Immature natural killer cell (primary cell): Measurements from ENCODE around the gene WDR38. TPM values are rescaled to one million over a fixed set of nuclear protein-coding genes. Genes with fewer than 3 reads are reported as not detected.
"Not testable (repeated sequence)": the region's sequence is repeated elsewhere in the genome, so short reads cannot be mapped to it uniquely, and the experiment has no call there.

ENCODE experiments used
- DNase-seq, 3 donors: peaks; one replicate each; pipeline ENCODE4 v3.0.0; 2022; ENCODE audit warnings: mixed read lengths in 1 of 3
- H3K27ac Mint-ChIP-seq, 6 donors: one replicate each; pipeline ENCODE4 v1.8.0; 2020; ENCODE audit warnings: mixed read lengths in 6 of 6, mild to moderate bottlenecking in 5 of 6, inconsistent platforms in 4 of 6, moderate library complexity in 3 of 6
- H3K27me3 Mint-ChIP-seq, 3 donors: one replicate each; pipeline ENCODE4 v1.8.0; 2020 to 2021; ENCODE audit warnings: low read depth in 3 of 3, mild to moderate bottlenecking in 3 of 3, mixed read lengths in 3 of 3, moderate library complexity in 3 of 3, inconsistent platforms in 1 of 3
- H3K36me3 Mint-ChIP-seq, 3 donors: one replicate each; pipeline ENCODE4 v1.8.0; 2020; ENCODE audit warnings: mixed read lengths in 3 of 3, inconsistent platforms in 2 of 3, mild to moderate bottlenecking in 2 of 3
- H3K4me1 Mint-ChIP-seq, 2 donors: one replicate each; pipeline ENCODE4 v1.8.0; 2020; ENCODE audit warnings: inconsistent platforms in 2 of 2, mild to moderate bottlenecking in 2 of 2, mixed read lengths in 2 of 2, moderate library complexity in 1 of 2
- H3K4me3 Mint-ChIP-seq, 5 donors: one replicate each; pipeline ENCODE4 v1.8.0; 2020; ENCODE audit warnings: mild to moderate bottlenecking in 5 of 5, mixed read lengths in 5 of 5, inconsistent platforms in 3 of 5, moderate library complexity in 3 of 5
- H3K9me3 Mint-ChIP-seq, 6 donors: one replicate each; pipeline ENCODE4 v1.8.0; 2020; ENCODE audit warnings: mild to moderate bottlenecking in 6 of 6, mixed read lengths in 6 of 6, inconsistent platforms in 4 of 6, moderate library complexity in 3 of 6
- polyA plus RNA-seq, 3 donors: library from polyadenylated mRNA; unstranded; fragments of 300-500 nt; fragmentation: Illumina TruSeq; gene quantifications; one replicate each; pipeline ENCODE4 v1.2.3, GENCODE V29; 2021

The WDR38 gene
- polyA plus RNA-seq, 3 donors from 2014 or later = not detected

GRCh38 chr9:124818431-124819281 lies 34.6 kb upstream of the WDR38 start:
- Mint-ChIP-seq H3K27ac (no peak overlapping the region), H3K9me3 (no peaks in the 10 kb centered on the region), H3K36me3 (no peaks in the 10 kb centered on the region), H3K27me3 (peaks cover 2 to 3% (median 2%) of the 10 kb centered on the region in 3 donors), H3K4me1 (no peaks in the 10 kb centered on the region), H3K4me3 (no peak overlapping the region)
- no peak for DNase-seq

- Mint-ChIP-seq H3K9me3 (no peaks in the 10 kb centered on the region), H3K4me1 (no peaks in the 10 kb centered on the region), H3K36me3 (no peaks in the 10 kb centered on the region), H3K4me3 (no peak overlapping the region), H3K27me3 (peaks cover 0 to 2% (median 0%) of the 10 kb centered on the region in 3 donors), H3K27ac (no peak overlapping the region)
- no peak for DNase-seq
These were observed 32.3 kb upstream of the WDR38 start for GRCh38 chr9:124820698-124821623.

GRCh38 chr9:124828489-124829333 lies 24.5 kb upstream of the WDR38 start:
- Mint-ChIP-seq H3K27ac (no peak overlapping the region), H3K9me3 (no peaks in the 10 kb centered on the region), H3K4me1 (no peaks in the 10 kb centered on the region), H3K36me3 (no peaks in the 10 kb centered on the region), H3K27me3 (peaks cover 0 to 2% (median 0%) of the 10 kb centered on the region in 3 donors), H3K4me3 (no peak overlapping the region)
- no peak for DNase-seq

- Mint-ChIP-seq H3K27ac (no peak overlapping the region), H3K4me3 (no peak overlapping the region), H3K4me1 (no peaks in the 10 kb centered on the region), H3K27me3 (peaks cover 0 to 2% (median 2%) of the 10 kb centered on the region in 3 donors), H3K9me3 (no peaks in the 10 kb centered on the region), H3K36me3 (no peaks in the 10 kb centered on the region)
- DNase-seq = no peak
These were observed 24.0 kb upstream of the WDR38 start for GRCh38 chr9:124829334-124829669.

GRCh38 chr9:124830593-124830992 lies 22.7 kb upstream of the WDR38 start:
- Mint-ChIP-seq H3K36me3 (no peaks in the 10 kb centered on the region), H3K27me3 (peaks cover 0 to 4% (median 2%) of the 10 kb centered on the region in 3 donors), H3K27ac (no peak overlapping the region), H3K9me3 (no peaks in the 10 kb centered on the region), H3K4me3 (no peak overlapping the region), H3K4me1 (no peaks in the 10 kb centered on the region)
- DNase-seq = no peak

GRCh38 chr9:124831642-124832364 lies 21.5 kb upstream of the WDR38 start:
- Mint-ChIP-seq H3K4me1 (no peaks in the 10 kb centered on the region), H3K27me3 (peaks cover 0 to 4% (median 3%) of the 10 kb centered on the region in 3 donors), H3K36me3 (no peaks in the 10 kb centered on the region), H3K4me3 (no peak overlapping the region), H3K27ac (no peak overlapping the region), H3K9me3 (peaks cover 0 to 2% (median 0%) of the 10 kb centered on the region in 6 donors)
- no peak for DNase-seq

- H3K4me3 Mint-ChIP-seq = no peak overlapping the region
- H3K4me1 Mint-ChIP-seq = no peaks in the 10 kb centered on the region
- peaks cover 3 to 8% (median 7%) of the 10 kb centered on the region in 3 donors for H3K27me3 Mint-ChIP-seq
- no peaks in the 10 kb centered on the region for H3K36me3 Mint-ChIP-seq
- H3K27ac Mint-ChIP-seq = no peak overlapping the region
- no peak for DNase-seq
- H3K9me3 Mint-ChIP-seq = peaks cover 0 to 2% (median 0%) of the 10 kb centered on the region in 6 donors
These were observed 18.7 kb upstream of the WDR38 start for GRCh38 chr9:124834591-124834990.

GRCh38 chr9:124835026-124835557 lies 18.2 kb upstream of the WDR38 start:
- no peaks in the 10 kb centered on the region for H3K4me1 Mint-ChIP-seq
- H3K27ac Mint-ChIP-seq = no peak overlapping the region
- peaks cover 3 to 8% (median 7%) of the 10 kb centered on the region in 3 donors for H3K27me3 Mint-ChIP-seq
- H3K36me3 Mint-ChIP-seq = no peaks in the 10 kb centered on the region
- H3K9me3 Mint-ChIP-seq = peaks cover 0 to 2% (median 0%) of the 10 kb centered on the region in 6 donors
- DNase-seq = no peak
- no peak overlapping the region for H3K4me3 Mint-ChIP-seq

- H3K9me3 Mint-ChIP-seq, H3K27me3 Mint-ChIP-seq, H3K36me3 Mint-ChIP-seq, H3K27ac Mint-ChIP-seq, H3K4me3 Mint-ChIP-seq, DNase-seq, H3K4me1 Mint-ChIP-seq: not testable (repeated sequence)
These were observed 15.1 kb upstream of the WDR38 start for GRCh38 chr9:124838132-124838531.

GRCh38 chr9:124838567-124839275 lies 14.5 kb upstream of the WDR38 start:
- not testable (repeated sequence) for DNase-seq, H3K36me3 Mint-ChIP-seq, H3K4me1 Mint-ChIP-seq, H3K4me3 Mint-ChIP-seq, H3K9me3 Mint-ChIP-seq, H3K27ac Mint-ChIP-seq, H3K27me3 Mint-ChIP-seq

GRCh38 chr9:124839612-124840299 lies 13.5 kb upstream of the WDR38 start:
- H3K4me3 Mint-ChIP-seq = no peak overlapping the region
- H3K4me1 Mint-ChIP-seq = no peaks in the 10 kb centered on the region
- peaks cover 3 to 7% (median 5%) of the 10 kb centered on the region in 3 donors for H3K27me3 Mint-ChIP-seq
- peaks cover 0 to 2% (median 0%) of the 10 kb centered on the region in 6 donors for H3K9me3 Mint-ChIP-seq
- no peak for DNase-seq
- H3K36me3 Mint-ChIP-seq = no peaks in the 10 kb centered on the region
- H3K27ac Mint-ChIP-seq = no peak overlapping the region

GRCh38 chr9:124840300-124840833 lies 12.9 kb upstream of the WDR38 start:
- peaks cover 0 to 2% (median 0%) of the 10 kb centered on the region in 6 donors for H3K9me3 Mint-ChIP-seq
- H3K4me3 Mint-ChIP-seq = no peak overlapping the region
- H3K36me3 Mint-ChIP-seq = no peaks in the 10 kb centered on the region
- H3K27me3 Mint-ChIP-seq = peaks cover 3 to 7% (median 5%) of the 10 kb centered on the region in 3 donors
- H3K4me1 Mint-ChIP-seq = no peaks in the 10 kb centered on the region
- DNase-seq = no peak
- H3K27ac Mint-ChIP-seq = no peak overlapping the region
